Heart right ventricle (tissue), 16 donors: Measurements from ENCODE around the gene SLC1A7. TPM values are rescaled to one million over a fixed set of nuclear protein-coding genes. Genes with fewer than 3 reads are reported as not detected.

Experiments
- ATAC-seq, 8 donors: fragments of 200-7000 bp; cut with Tn5 transposase; one replicate each; pipeline ENCODE4 v1.9.1; 2020; ENCODE audit warnings: mild to moderate bottlenecking in 8 of 8, moderate library complexity in 8 of 8, moderate number of reproducible peaks in 1 of 8
- DNase-seq, 2 donors: peaks; one replicate each; pipeline ENCODE4 v3.0.0-alpha.2; 2020
- H3K27ac ChIP-seq, 10 donors: fragments of 200-600 bp; sonication (generic) in 2 of 10; one replicate each; pipeline versions ENCODE4 v1.5.0 to v1.8.0; 2020 to 2022; ENCODE audit warnings: mild to moderate bottlenecking in 3 of 10
- H3K27me3 ChIP-seq, 7 donors: fragments of 200-600 bp; one replicate each; pipeline ENCODE4 v1.8.0; 2021 to 2022; ENCODE audit warnings: mild to moderate bottlenecking in 2 of 7
- H3K36me3 ChIP-seq, 9 donors: fragments of 200-600 bp; sonication (generic) in 1 of 9; one replicate each; pipeline versions ENCODE4 v1.5.0 to v1.8.0; 2020 to 2022; ENCODE audit warnings: mild to moderate bottlenecking in 2 of 9
- H3K4me1 ChIP-seq, 9 donors: fragments of 200-600 bp; sonication (generic) in 1 of 9; one replicate each; pipeline versions ENCODE4 v1.5.0 to v1.8.0; 2020 to 2022; ENCODE audit warnings: mild to moderate bottlenecking in 4 of 9
- H3K4me3 ChIP-seq, 10 donors: fragments of 200-600 bp; sonication (generic) in 2 of 10; one replicate each; pipeline versions ENCODE4 v1.5.0 to v1.8.0; 2020 to 2022; ENCODE audit warnings: mild to moderate bottlenecking in 7 of 10, moderate library complexity in 2 of 10
- H3K9me3 ChIP-seq, 11 donors: fragments of 200-600 bp in 10 of 11; sonication (generic) in 2 of 11; one replicate each; pipeline versions ENCODE4 v1.5.0 to v1.8.0; 2013 to 2022; ENCODE audit warnings: mild to moderate bottlenecking in 2 of 11, control low read depth in 1 of 11, moderate library complexity in 1 of 11
- CTCF ChIP-seq, 9 donors: fragments of 200-600 bp; sonication (generic) in 2 of 9; IDR thresholded peaks; one replicate each; pipeline versions ENCODE4 v1.5.0 to v1.8.0; 2021 to 2022; ENCODE audit warnings: antibody characterized with exemption in 9 of 9, mild to moderate bottlenecking in 5 of 9, moderate library complexity in 1 of 9
- WGBS, 2 donors: extraction: QIAGEN DNeasy Blood & Tissue Kit; methylation state at CpG; one replicate each; pipeline ENCODE4 v1.1.7; 2013; ENCODE audit warnings: inconsistent platforms in 1 of 2; 5-methylcytosine and 5-hydroxymethylcytosine counted together
- intact Hi-C, 10 donors: fragments of 100-400 bp; cut with DNase I; formaldehyde crosslinking; loops; one replicate each; pipeline versions ENCODE4 v1.11.1 to v1.14.2; 2022
- polyA plus RNA-seq, 2 donors: library from polyadenylated mRNA; stranded (reverse); fragments of 200-250 nt; gene quantifications; one replicate each; pipeline ENCODE4 v1.2.3, GENCODE V29; 2013
- total RNA-seq, 10 donors: library from RNA; stranded (reverse); fragmentation: NEBNext Ultra II Directional in 3 of 10; extraction: Animal tissue kit (Norgen Biotek cat#: 25700) in 3 of 10; gene quantifications; one replicate each; pipeline versions ENCODE4 v1.2.1 to v1.2.4, GENCODE V29; 2021 to 2023
- donor health status: Arrhythmogenic right ventricular cardiomyopathy.
- donor health status: ischemic (EF 13 %, LVEDD 7.1; RV severe dilation, severe dysfunction).
- donor health status: healthy with polysubstance abuse.
- donor health status: DM: no; HTN: yes; CAD: no.
- donor health status: DM: no; HTN: no; CAD: no.
- donor health status: ischemic (EF 25% LVEDD 6.9; RV normal size, moderate dysfunction).
- donor health status: ischemic (EF 25% LVEDD 5.7; RV mildly dilated, moderate dysfunction).
- donor health status: healthy.
- donor health status: DM: yes; HTN: yes; CAD: no.
- donor health status: Ischemic cardiomyopathy.
- donor health status: ischemic (EF 35%, LVEDD 5.7; RV mildly dilated, moderate dysfunction).
- donor health status: nonischemic (EF 11% LVEDD 7.7; RV severe dilation, severe dysfunction).
- donor health status: DM: yes; HTN: yes; CAD: no.
- donor health status: PGD.
- donor health status: ischemic (EF 29% LVEDD 5.4; RV normal size, mild dysfunction).
- donor health status: nonischemic (EF 23%, LVEDD 6.1; RV moderate dilation, normal function).

SLC1A7 gene
- total and polyA plus RNA-seq, 12 donors: 0.04 to 2.0 (median 0.42) TPM

DNA sequence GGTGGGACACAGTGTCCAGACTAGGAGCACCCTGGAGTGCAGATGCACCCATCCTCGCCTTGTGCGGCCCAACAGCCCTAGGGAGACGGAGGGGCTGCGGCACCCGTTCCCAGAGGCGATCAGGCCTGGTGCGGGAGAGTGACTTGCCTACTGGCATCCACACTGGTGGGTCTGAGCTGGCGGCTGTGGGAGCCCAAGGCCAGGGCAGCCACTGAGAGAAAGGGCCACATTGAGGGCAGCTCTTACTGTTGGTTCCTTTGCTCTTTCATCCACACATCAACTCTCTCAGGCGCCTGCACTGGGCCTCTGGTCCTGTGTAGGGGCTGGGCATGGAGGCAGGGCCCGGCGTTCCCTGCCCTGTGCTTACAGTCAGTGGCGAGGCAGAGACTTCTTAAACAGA, 71.8 kb downstream of the SLC1A7 start:
- Histone ChIP-seq H3K4me1 (peaks cover 0 to 33% (median 9%) of the 10 kb centered on the region in 9 donors), H3K27ac (no peak overlapping the region), H3K4me3 (no peak overlapping the region), H3K36me3 (peaks cover 0 to 10% (median 0%) of the 10 kb centered on the region in 9 donors), H3K9me3 (no peaks in the 10 kb centered on the region), H3K27me3 (no peaks in the 10 kb centered on the region)
- no peak for TF ChIP-seq CTCF (IDR thresholded peaks at IDR 0.05)
- no peak for ATAC-seq
- WGBS, 2 donors: 96 to 98% methylated on average over 12 of the region's 12 CpGs
- intact Hi-C loops: no loop called here
- no peak for DNase-seq

GRCh38 chr1:53069663-53070327, 72.6 kb downstream of the SLC1A7 start:
- H3K4me1 ChIP-seq: peaks cover 0 to 29% (median 9%) of the 10 kb centered on the region in 9 donors
- no peaks in the 10 kb centered on the region for H3K27me3 ChIP-seq
- 91 to 92% methylated on average over 31 of the region's 31 CpGs for WGBS, 2 donors
- H3K4me3 ChIP-seq: no peak overlapping the region
- intact Hi-C loops: loop anchor here in 1 of 10 donors (10.0 kb wide), 1 partner anchor 115 kb away; no protein-coding TSS in a partner anchor
- no peak for TF ChIP-seq CTCF (IDR thresholded peaks at IDR 0.05)
- H3K9me3 ChIP-seq: no peaks in the 10 kb centered on the region
- H3K27ac ChIP-seq: no peak overlapping the region
- H3K36me3 ChIP-seq: peaks cover 0 to 10% (median 0%) of the 10 kb centered on the region in 9 donors
- ATAC-seq (no peak), DNase-seq (no peak)

GRCh38 chr1:53069265-53069662, 73.2 kb downstream of the SLC1A7 start:
- TF ChIP-seq CTCF (IDR thresholded peaks at IDR 0.05): no peak
- intact Hi-C loops: loop anchor here in 1 of 10 donors (10.0 kb wide), 1 partner anchor 116 kb away; no protein-coding TSS in a partner anchor
- Histone ChIP-seq H3K9me3 (no peaks in the 10 kb centered on the region), H3K4me3 (no peak overlapping the region), H3K27ac (no peak overlapping the region), H3K27me3 (no peaks in the 10 kb centered on the region), H3K4me1 (peaks cover 0 to 24% (median 6%) of the 10 kb centered on the region in 9 donors), H3K36me3 (peaks cover 0 to 10% (median 0%) of the 10 kb centered on the region in 9 donors)
- DNase-seq (no peak), ATAC-seq (no peak)
- WGBS, 2 donors: 83 to 88% methylated on average over 7 of the region's 7 CpGs

GRCh38 chr1:53068314-53069099, 73.9 kb downstream of the SLC1A7 start:
- Histone ChIP-seq H3K36me3 (peaks cover 0 to 10% (median 0%) of the 10 kb centered on the region in 9 donors), H3K27me3 (peaks cover 0 to 6% (median 0%) of the 10 kb centered on the region in 7 donors), H3K27ac (no peak overlapping the region), H3K4me1 (peaks cover 0 to 16% (median 0%) of the 10 kb centered on the region in 9 donors), H3K9me3 (no peaks in the 10 kb centered on the region), H3K4me3 (no peak overlapping the region)
- 89 to 90% methylated on average over 7 of the region's 7 CpGs for WGBS, 2 donors
- intact Hi-C loops: loop anchor here in 1 of 10 donors (10.0 kb wide), 1 partner anchor 116 kb away; no protein-coding TSS in a partner anchor
- ATAC-seq (no peak), DNase-seq (no peak)
- TF ChIP-seq CTCF (IDR thresholded peaks at IDR 0.05): no peak
